ENCODE data around the gene POLR2C.

Gene POLR2C

DNA sequence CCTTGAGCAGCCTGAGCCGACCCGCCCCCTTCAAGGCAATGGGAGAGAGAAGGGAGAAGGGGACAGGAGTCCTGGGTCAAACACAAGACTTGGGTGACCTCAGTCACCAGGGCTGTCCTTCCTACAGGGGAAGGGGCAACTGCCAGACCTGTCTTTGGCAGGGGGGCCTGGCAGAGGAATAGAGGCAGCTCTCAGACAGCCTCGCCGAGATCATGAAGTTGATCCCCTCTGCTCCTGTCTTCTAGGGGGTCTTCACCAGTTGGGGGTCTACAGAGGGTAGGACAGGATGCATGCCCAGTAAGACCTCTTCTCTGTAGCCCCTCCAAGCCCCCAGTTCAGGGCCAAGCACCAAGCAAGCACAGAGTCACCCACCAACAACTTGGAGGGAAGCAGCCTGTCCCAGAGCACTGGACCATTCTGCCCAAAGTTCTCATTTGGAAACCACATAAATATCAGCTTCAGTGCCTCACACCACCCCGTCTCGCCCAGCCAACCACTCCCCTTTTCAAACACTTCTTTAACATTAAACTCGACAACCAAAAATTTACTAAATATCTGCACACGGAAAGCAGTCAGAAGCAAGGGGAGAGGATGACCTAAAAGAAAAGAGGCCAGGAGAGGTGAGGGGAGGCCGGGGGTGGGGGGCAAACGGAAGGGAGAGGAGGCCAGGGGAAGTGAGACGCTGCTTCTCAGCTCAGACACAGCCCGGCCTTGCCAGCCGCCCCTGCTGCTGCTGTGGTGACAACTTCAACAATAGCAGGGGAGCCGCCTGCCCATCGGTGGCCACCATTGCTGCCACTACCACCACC, 16.1 kb downstream of the POLR2C start:
- Mint-ChIP-seq H3K4me3 (peak overlapping the region; percentile 79 to 83 (median 82)), H3K27ac (peak overlapping the region in 2 of 3 experiments; percentile 20 to 30), H3K36me3 (ENCODE audit: low read depth) (peaks cover 3% of the 10 kb centered on the region), H3K9me3 (no peaks in the 10 kb centered on the region), H3K4me1 (peaks cover 21% of the 10 kb centered on the region), H3K27me3 (ENCODE audit: low read depth) (no peaks in the 10 kb centered on the region)
- TF ChIP-seq, protein P1, sequence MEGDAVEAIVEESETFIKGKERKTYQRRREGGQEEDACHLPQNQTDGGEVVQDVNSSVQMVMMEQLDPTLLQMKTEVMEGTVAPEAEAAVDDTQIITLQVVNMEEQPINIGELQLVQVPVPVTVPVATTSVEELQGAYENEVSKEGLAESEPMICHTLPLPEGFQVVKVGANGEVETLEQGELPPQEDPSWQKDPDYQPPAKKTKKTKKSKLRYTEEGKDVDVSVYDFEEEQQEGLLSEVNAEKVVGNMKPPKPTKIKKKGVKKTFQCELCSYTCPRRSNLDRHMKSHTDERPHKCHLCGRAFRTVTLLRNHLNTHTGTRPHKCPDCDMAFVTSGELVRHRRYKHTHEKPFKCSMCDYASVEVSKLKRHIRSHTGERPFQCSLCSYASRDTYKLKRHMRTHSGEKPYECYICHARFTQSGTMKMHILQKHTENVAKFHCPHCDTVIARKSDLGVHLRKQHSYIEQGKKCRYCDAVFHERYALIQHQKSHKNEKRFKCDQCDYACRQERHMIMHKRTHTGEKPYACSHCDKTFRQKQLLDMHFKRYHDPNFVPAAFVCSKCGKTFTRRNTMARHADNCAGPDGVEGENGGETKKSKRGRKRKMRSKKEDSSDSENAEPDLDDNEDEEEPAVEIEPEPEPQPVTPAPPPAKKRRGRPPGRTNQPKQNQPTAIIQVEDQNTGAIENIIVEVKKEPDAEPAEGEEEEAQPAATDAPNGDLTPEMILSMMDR (IDR thresholded peaks at IDR 0.05; ENCODE audit: unreplicated experiment in 3 of 3), result no peak

DNA sequence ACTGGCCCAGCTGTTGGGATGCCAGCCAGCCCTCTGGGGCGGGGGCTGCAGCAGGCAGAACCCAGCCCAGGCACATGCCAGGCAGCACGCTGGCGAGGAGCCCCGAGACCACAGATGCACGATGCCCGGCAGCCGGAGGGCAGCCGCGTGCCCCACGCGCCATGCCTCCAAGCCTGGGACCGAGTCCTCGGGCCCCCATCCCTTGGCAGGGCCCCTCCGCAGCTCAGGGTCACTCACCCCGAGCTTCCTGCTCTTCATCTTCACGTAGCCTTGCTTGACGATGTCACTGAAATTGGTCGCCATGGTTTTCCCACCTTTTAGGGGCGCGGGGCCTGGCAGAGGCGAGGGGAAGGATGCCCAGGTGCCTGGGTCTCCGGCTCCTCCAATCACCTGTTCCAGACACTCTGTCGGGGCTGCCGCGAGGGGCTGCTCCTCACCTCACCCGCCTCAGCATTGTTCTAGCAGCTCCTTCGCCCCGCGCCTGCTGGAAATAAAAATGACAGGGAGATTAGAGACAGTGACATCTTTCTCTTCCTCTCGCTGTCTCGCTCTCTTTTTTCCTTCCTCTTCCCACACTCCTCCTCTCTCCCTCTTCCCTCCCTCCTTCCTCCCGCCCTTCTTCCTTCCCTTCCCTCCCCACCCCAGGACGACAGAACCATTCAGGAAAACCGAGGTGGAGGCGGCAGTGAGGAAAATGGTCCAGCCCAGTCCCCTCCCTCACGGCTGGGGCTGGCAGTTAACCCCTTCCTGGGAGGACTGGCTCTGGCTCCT, 16.9 kb downstream of the POLR2C start:
- Mint-ChIP-seq H3K4me3 (peak overlapping the region; percentile 84 to 88 (median 85)), H3K9me3 (no peaks in the 10 kb centered on the region), H3K27ac (peak overlapping the region; percentile 19 to 82 (median 66)), H3K36me3 (ENCODE audit: low read depth) (peaks cover 3% of the 10 kb centered on the region), H3K27me3 (ENCODE audit: low read depth) (no peaks in the 10 kb centered on the region), H3K4me1 (peaks cover 21% of the 10 kb centered on the region)
- TF ChIP-seq, protein P1 (IDR thresholded peaks at IDR 0.05; ENCODE audit: unreplicated experiment in 3 of 3), result no peak

DNA sequence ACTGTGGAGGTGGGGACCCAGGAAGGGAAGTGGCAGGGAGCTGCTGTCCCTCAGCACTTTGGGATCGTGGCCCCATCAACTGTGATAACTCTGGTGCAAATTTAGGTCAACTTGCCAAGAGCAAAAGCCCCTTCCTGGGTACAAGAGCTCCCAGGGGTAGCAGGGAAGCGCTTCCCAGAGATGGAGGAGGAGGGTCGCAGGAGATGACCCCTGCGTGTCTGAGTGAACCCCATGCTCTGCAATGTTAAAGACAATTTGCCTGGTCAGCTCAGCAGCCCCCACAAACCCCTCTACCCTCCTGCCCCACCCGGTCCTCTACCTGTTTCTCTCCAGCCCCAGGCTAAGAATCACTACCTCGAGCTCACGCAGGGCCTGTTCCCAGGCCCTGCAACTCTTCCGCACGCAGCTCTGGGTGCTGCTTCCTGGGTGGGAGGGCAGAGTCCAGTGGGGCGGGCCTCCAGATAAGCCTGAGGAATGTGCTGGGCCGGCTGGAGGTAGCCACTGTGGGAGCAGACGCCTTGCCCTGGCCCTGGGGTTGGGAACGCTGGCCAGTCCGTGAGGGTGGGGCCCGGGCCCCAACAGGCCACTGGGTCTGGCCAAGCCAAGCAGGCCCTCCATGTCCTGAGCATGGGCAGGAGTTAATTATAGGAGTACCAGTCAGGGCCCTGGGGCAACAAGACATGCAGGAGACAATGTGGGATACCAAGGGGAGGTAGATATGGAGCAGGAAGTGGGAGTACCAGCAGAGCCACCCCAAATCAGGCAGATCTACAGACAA, 17.7 kb downstream of the POLR2C start:
- TF ChIP-seq, protein P1 (IDR thresholded peaks at IDR 0.05; ENCODE audit: unreplicated experiment in 3 of 3), result no peak
- H3K9me3 Mint-ChIP-seq, result no peaks in the 10 kb centered on the region
- no peaks in the 10 kb centered on the region for H3K27me3 Mint-ChIP-seq (ENCODE audit: low read depth)
- H3K4me1 Mint-ChIP-seq, result peaks cover 21% of the 10 kb centered on the region
- H3K27ac Mint-ChIP-seq, result peak overlapping the region; percentile 19 to 82 (median 66)
- H3K4me3 Mint-ChIP-seq, result peak overlapping the region; percentile 84 to 88 (median 85)
- H3K36me3 Mint-ChIP-seq (ENCODE audit: low read depth), result no peaks in the 10 kb centered on the region

DNA sequence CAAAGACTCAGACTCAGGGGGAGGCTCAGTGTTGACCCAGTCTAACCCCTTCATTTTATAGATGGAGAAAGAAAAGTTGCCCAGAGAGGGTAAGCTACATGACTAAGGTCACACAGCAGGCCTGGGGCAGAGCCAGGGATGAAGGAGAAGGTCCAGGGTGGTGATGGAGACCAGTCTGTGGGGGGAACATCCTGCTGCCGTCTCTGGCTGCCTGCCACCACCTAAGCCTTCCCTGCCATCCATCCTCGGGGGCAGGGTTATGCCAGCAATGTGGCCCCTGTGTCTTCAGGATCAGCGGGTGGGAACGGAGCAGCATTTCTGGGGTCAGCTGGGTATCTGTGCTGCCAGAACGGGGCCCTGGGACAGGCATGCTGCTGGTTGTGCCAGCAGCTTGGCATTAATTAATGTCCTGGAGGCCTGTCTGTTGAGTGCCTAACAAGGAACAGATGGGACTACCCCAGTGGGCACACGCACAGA, 18.3 kb downstream of the POLR2C start:
- no peaks in the 10 kb centered on the region for H3K36me3 Mint-ChIP-seq (ENCODE audit: low read depth)
- H3K4me3 Mint-ChIP-seq, result peak overlapping the region in 2 of 3 experiments; percentile 62 to 84
- H3K9me3 Mint-ChIP-seq, result no peaks in the 10 kb centered on the region
- TF ChIP-seq, protein P1 (IDR thresholded peaks at IDR 0.05; ENCODE audit: unreplicated experiment in 3 of 3), result no peak
- H3K4me1 Mint-ChIP-seq, result peaks cover 21% of the 10 kb centered on the region
- peaks cover 3% of the 10 kb centered on the region for H3K27me3 Mint-ChIP-seq (ENCODE audit: low read depth)
- peak overlapping the region in 2 of 3 experiments; percentile 19 to 63 for H3K27ac Mint-ChIP-seq

DNA sequence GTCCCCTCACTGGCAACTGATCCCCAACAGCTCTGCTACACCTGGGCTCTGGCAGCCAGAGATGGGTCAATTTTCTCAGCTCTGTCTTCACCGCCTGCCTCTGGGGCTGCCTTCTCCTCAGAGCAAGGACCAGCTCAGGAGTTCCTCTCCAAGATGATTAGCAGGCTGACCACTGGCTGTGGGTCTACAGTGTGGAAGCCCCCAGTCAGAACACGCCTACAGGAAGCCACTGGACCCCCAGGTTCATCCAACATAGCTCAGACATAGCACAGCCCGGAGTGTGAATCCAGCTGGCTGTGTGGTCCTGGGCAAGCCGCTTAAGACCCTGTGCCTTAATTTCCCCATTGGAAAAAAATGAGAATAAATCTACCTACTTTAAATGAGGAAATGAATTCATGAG, 18.9 kb downstream of the POLR2C start:
- no peaks in the 10 kb centered on the region for H3K9me3 Mint-ChIP-seq
- TF ChIP-seq, protein P1 (IDR thresholded peaks at IDR 0.05; ENCODE audit: unreplicated experiment in 3 of 3), result no peak
- peaks cover 21% of the 10 kb centered on the region for H3K4me1 Mint-ChIP-seq
- peak overlapping the region; percentile 59 to 62 (median 61) for H3K4me3 Mint-ChIP-seq
- H3K36me3 Mint-ChIP-seq (ENCODE audit: low read depth), result no peaks in the 10 kb centered on the region
- H3K27ac Mint-ChIP-seq, result peak overlapping the region in 1 of 3 experiments; percentile 38
- peaks cover 3% of the 10 kb centered on the region for H3K27me3 Mint-ChIP-seq (ENCODE audit: low read depth)
